C4-2B (cell line): ENCODE data around the gene SGPL1.

ENCODE experiments used
- ZFX ChIP-seq: fragments of 450-650 bp; IDR thresholded peaks from 2 replicates; pipeline ENCODE4 v1.6.1; 2017
- TF ChIP-seq, protein P1 (sequence below): fragments of 450-650 bp; conservative IDR thresholded peaks from 2 replicates; pipeline ENCODE4 v1.5.1; 2017; ENCODE audit warnings: mild to moderate bottlenecking

DNA sequence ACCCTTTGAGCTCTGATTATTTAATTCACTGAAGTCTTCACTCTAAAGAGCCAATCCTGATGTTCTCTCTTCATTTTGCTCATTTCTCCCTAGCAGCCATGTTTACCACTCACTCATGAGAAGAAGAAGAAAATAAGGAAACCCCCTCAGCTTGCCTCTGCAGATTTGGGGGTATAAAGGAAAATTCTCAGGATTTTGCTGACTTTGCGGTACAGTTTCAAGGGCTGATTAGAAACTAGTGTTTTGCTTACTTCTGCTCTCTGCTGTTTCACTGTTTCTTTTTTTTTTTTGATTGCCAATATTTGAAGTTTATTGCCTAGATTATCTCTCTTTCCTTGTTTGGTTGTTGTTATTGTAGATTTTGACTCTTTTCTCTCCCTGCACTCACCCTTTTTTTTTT, 49.2 kb downstream of the SGPL1 start:
- TF ChIP-seq, protein P1, sequence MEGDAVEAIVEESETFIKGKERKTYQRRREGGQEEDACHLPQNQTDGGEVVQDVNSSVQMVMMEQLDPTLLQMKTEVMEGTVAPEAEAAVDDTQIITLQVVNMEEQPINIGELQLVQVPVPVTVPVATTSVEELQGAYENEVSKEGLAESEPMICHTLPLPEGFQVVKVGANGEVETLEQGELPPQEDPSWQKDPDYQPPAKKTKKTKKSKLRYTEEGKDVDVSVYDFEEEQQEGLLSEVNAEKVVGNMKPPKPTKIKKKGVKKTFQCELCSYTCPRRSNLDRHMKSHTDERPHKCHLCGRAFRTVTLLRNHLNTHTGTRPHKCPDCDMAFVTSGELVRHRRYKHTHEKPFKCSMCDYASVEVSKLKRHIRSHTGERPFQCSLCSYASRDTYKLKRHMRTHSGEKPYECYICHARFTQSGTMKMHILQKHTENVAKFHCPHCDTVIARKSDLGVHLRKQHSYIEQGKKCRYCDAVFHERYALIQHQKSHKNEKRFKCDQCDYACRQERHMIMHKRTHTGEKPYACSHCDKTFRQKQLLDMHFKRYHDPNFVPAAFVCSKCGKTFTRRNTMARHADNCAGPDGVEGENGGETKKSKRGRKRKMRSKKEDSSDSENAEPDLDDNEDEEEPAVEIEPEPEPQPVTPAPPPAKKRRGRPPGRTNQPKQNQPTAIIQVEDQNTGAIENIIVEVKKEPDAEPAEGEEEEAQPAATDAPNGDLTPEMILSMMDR, result no peak
- TF ChIP-seq ZFX, result no peak
